SK-N-SH (cell line): Measurements from ENCODE around the gene SLC47A2. TPM values are rescaled to one million over a fixed set of nuclear protein-coding genes. Genes with fewer than 3 reads are reported as not detected.
A peak's percentile ranks its signal among the peaks of the same experiment; 100 is the strongest.

Source experiments
- CTCF ChIA-PET: fragments of 300-600, 350-600 bp; formaldehyde crosslinking; extraction: SDS; loops from one replicate; lab custom pipeline; 2021; lab: Yijun Ruan, JAX
- POLR2A ChIA-PET: fragments of 350-600 bp; sonication (Branson Sonifier 250); formaldehyde crosslinking; extraction: SDS; loops from one replicate; lab custom pipeline; 2020; ENCODE audit warnings: antibody characterized with exemption, inconsistent platforms; lab: Yijun Ruan, JAX
- DNase-seq: peaks from one replicate; pipeline ENCODE4 v3.0.0; 2012
- H2AFZ ChIP-seq: fragments of 200-600 bp; sonication (generic); 2 replicates; pipeline ENCODE4 v1.8.1; 2016; ENCODE audit warnings: antibody characterized with exemption, mild to moderate bottlenecking, low read depth
- H3F3A ChIP-seq: fragments of 200-600 bp; sonication (generic); replicated peaks from 2 replicates; pipeline ENCODE3; 2016; ENCODE audit warnings: antibody characterized with exemption, mild to moderate bottlenecking; ENCODE audit not compliant: insufficient read depth
- H3K27ac ChIP-seq, 2 experiments: fragments of 200-500 bp in 1 of 2; fragments of 200-600 bp in 1 of 2; sonication (Bioruptor generic) in 1 of 2; sonication (generic), shearing (Covaris generic) in 1 of 2; 2 replicates each; pipeline versions ENCODE4 v1.5.1 to v1.6.1; 2014 to 2016; ENCODE audit warnings: low read depth in 2 of 2, inconsistent platforms in 1 of 2, low read length in 1 of 2, mild to moderate bottlenecking in 1 of 2, mixed read lengths in 1 of 2
- H3K27me3 ChIP-seq: fragments of 200-600 bp; sonication (generic), shearing (Covaris generic); 2 replicates; pipeline ENCODE4 v1.6.1; 2016; ENCODE audit warnings: mixed run types; ENCODE audit not compliant: insufficient read depth
- H3K36me3 ChIP-seq, 2 experiments: fragments of 200-500 bp in 1 of 2; fragments of 200-600 bp in 1 of 2; sonication (Bioruptor generic) in 1 of 2; sonication (generic) in 1 of 2; replicated peaks in 1 of 2; 2 replicates each; pipeline versions ENCODE3 to v1.5.1; 2014 to 2016; ENCODE audit warnings: low read length in 1 of 2, mild to moderate bottlenecking in 1 of 2; ENCODE audit not compliant: insufficient read depth in 2 of 2, control insufficient read depth in 1 of 2
- H3K4me1 ChIP-seq, 2 experiments: fragments of 200-500 bp in 1 of 2; fragments of 200-600 bp in 1 of 2; sonication (Bioruptor generic) in 1 of 2; sonication (generic), shearing (Covaris generic) in 1 of 2; 2 replicates each; pipeline versions ENCODE4 v1.5.1 to v1.6.1; 2014 to 2016; ENCODE audit warnings: low read depth in 1 of 2, low read length in 1 of 2, mixed run types in 1 of 2; ENCODE audit not compliant: insufficient read depth in 2 of 2, control insufficient read depth in 1 of 2
- H3K4me2 ChIP-seq: fragments of 200-600 bp; sonication (generic), shearing (Covaris generic); 2 replicates; pipeline ENCODE4 v1.6.1; 2017; ENCODE audit warnings: mixed run types
- H3K4me3 ChIP-seq, 2 experiments: fragments of 200-500 bp in 1 of 2; fragments of 200-600 bp in 1 of 2; sonication (Bioruptor generic) in 1 of 2; sonication (generic), shearing (Covaris generic) in 1 of 2; 2 replicates each; pipeline versions ENCODE4 v1.5.1 to v1.8.1; 2014 to 2016; ENCODE audit warnings: low read depth in 2 of 2, inconsistent platforms in 1 of 2, low read length in 1 of 2, mild to moderate bottlenecking in 1 of 2, mixed read lengths in 1 of 2, moderate library complexity in 1 of 2
- H3K79me2 ChIP-seq: fragments of 200-600 bp; sonication (generic); 2 replicates; pipeline ENCODE4 v1.8.1; 2017; ENCODE audit warnings: mild to moderate bottlenecking; ENCODE audit not compliant: insufficient read depth
- H3K9ac ChIP-seq: fragments of 200-600 bp; sonication (generic); 2 replicates; pipeline ENCODE4 v1.6.1; 2017; ENCODE audit warnings: mixed run types
- H3K9me2 ChIP-seq: fragments of 200-600 bp; sonication (generic); 2 replicates; pipeline ENCODE4 v1.6.1; 2017; ENCODE audit warnings: mixed run types
- H3K9me3 ChIP-seq: fragments of 200-600 bp; sonication (generic); 2 replicates; pipeline ENCODE4 v1.6.1; 2017; ENCODE audit warnings: mixed run types, mild to moderate bottlenecking, moderate library complexity
- H4K20me1 ChIP-seq: fragments of 200-600 bp; sonication (generic); 2 replicates; pipeline ENCODE4 v1.6.1; 2017; ENCODE audit warnings: mild to moderate bottlenecking, mixed run types; ENCODE audit not compliant: insufficient read depth
- EZH2phosphoT487 ChIP-seq: fragments of 200-600 bp; sonication (generic); IDR thresholded peaks from 2 replicates; pipeline ENCODE4 v1.6.1; 2017; ENCODE audit warnings: low read depth, mixed run types, mild to moderate bottlenecking, antibody characterized with exemption, moderate library complexity, borderline replicate concordance
- FOSL2 ChIP-seq: IDR thresholded peaks from 2 replicates; pipeline ENCODE4 v1.4.0; 2012; ENCODE audit warnings: low read depth, mild to moderate bottlenecking, moderate library complexity, borderline replicate concordance
- FOXJ3 ChIP-seq: sonication (generic); formaldehyde crosslinking; IDR thresholded peaks from 2 replicates; pipeline ENCODE4 v1.5.1; 2020; ENCODE audit warnings: mild to moderate bottlenecking, missing genetic modification reagents
- GABPA ChIP-seq: IDR thresholded peaks from 2 replicates; pipeline ENCODE4 v1.4.0; 2012; ENCODE audit warnings: low read depth, mild to moderate bottlenecking
- GATA2 ChIP-seq: sonication (generic); formaldehyde crosslinking; IDR thresholded peaks from 2 replicates; pipeline ENCODE4 v1.5.0; 2020; ENCODE audit warnings: mild to moderate bottlenecking, missing genetic modification reagents
- IRF3 ChIP-seq: fragments of 150-350 bp; IDR thresholded peaks from 2 replicates; pipeline ENCODE4 v1.6.1; 2016; ENCODE audit warnings: mild to moderate bottlenecking, low read depth, low read length
- JUND ChIP-seq: IDR thresholded peaks from 2 replicates; pipeline ENCODE4 v1.4.0; 2012
- MEF2A ChIP-seq: IDR thresholded peaks from 2 replicates; pipeline ENCODE4 v1.4.0; 2012; ENCODE audit warnings: low read depth, borderline replicate concordance
- NRF1 ChIP-seq: IDR thresholded peaks from 2 replicates; pipeline ENCODE4 v1.6.1; 2012; ENCODE audit warnings: low read depth, mild to moderate bottlenecking, low read length
- RFX5 ChIP-seq: IDR thresholded peaks from 2 replicates; pipeline ENCODE4 v1.6.1; 2012; ENCODE audit warnings: mild to moderate bottlenecking, improper control_type of control experiment, low read length
- RXRA ChIP-seq: IDR thresholded peaks from 2 replicates; pipeline ENCODE4 v1.4.0; 2012; ENCODE audit warnings: low read depth, mild to moderate bottlenecking, borderline replicate concordance
- SIN3A ChIP-seq: IDR thresholded peaks from 2 replicates; pipeline ENCODE4 v1.6.1; 2012; ENCODE audit warnings: low read depth, mild to moderate bottlenecking, low read length, moderate library complexity, borderline replicate concordance
- TAF1 ChIP-seq: IDR thresholded peaks from 2 replicates; pipeline ENCODE4 v1.6.1; 2012; ENCODE audit warnings: low read depth, mild to moderate bottlenecking, low read length, moderate library complexity, borderline replicate concordance
- TCF12 ChIP-seq: IDR thresholded peaks from 2 replicates; pipeline ENCODE4 v1.4.0; 2012
- ZBTB33 ChIP-seq: IDR thresholded peaks from 2 replicates; pipeline ENCODE4 v1.4.0; 2012; ENCODE audit warnings: low read depth, borderline replicate concordance
- WGBS: methylation state at CpG from one replicate; pipeline ENCODE4 v1.1.6; 2017; ENCODE audit warnings: low lambda C conversion rate; 5-methylcytosine and 5-hydroxymethylcytosine counted together
- polyA plus RNA-seq, 3 experiments: library from polyadenylated mRNA; depleted of rRNA; stranded (reverse); fragments of >200 nt; gene quantifications; 2 replicates each; pipeline ENCODE4 v1.2.3, GENCODE V29; 2012
- TF ChIP-seq, protein P1 (sequence below): fragments of 150-350 bp; IDR thresholded peaks from 2 replicates; pipeline ENCODE4 v1.6.1; 2017; ENCODE audit warnings: antibody characterized with exemption, low read length, low read depth, borderline replicate concordance

SLC47A2 gene
- polyA plus RNA-seq, 1 of the 3 experiments (the other 2 are of a cell fraction): not detected

DNA sequence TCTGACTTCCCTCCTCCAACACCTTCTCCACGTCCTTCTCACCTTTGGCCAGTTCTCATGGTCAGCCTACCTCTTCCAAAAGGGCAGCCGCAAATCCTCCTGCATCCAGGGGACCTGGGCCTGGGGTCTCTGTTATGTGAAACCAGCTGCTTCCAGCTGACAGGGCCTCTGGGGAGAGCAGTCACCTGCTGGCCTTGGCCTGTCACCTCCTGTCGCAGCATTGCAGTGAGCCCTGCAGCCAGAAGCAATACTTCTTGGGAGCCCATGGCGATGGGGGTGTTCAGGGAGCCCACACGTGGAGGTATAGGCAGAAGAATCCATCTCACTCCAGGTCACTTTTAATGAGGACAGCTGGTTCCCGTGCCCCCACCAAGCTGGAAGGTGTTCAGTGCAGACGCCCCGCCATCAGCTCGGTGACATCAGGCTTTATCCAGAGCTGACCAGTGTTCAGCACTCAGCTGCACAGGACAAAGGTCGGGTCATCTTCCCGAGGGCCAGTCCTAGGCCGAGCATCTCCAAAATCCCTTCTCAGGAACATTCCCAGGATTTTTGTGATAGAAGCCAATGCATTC lies 1.7 kb upstream of the SLC47A2 start:
- Histone ChIP-seq H2AFZ (no peak overlapping the region), H3K4me1 (peaks cover 0 to 9% of the 10 kb centered on the region in 2 experiments; a peak in 1 of 4 replicates), H3K9ac (no peak overlapping the region), H3K9me2 (no peaks in the 10 kb centered on the region), H3K27ac (no peak overlapping the region), H4K20me1 (no peaks in the 10 kb centered on the region), H3K79me2 (no peaks in the 10 kb centered on the region), H3K4me2 (no peak overlapping the region), H3K9me3 (no peaks in the 10 kb centered on the region), H3F3A (no peaks in the 10 kb centered on the region), H3K4me3 (no peak overlapping the region), H3K36me3 (no peaks in the 10 kb centered on the region), H3K27me3 (no peaks in the 10 kb centered on the region)
- TF ChIP-seq RFX5: no peak
- TF ChIP-seq MEF2A: no peak
- TF ChIP-seq FOSL2: no peak
- no peak for TF ChIP-seq FOXJ3 (CRISPR knock-in tag)
- no peak for TF ChIP-seq JUND
- TF ChIP-seq TCF12: no peak
- TF ChIP-seq RXRA: no peak
- TF ChIP-seq NRF1: no peak
- no peak for TF ChIP-seq GABPA
- TF ChIP-seq IRF3: no peak
- TF ChIP-seq, protein P1, sequence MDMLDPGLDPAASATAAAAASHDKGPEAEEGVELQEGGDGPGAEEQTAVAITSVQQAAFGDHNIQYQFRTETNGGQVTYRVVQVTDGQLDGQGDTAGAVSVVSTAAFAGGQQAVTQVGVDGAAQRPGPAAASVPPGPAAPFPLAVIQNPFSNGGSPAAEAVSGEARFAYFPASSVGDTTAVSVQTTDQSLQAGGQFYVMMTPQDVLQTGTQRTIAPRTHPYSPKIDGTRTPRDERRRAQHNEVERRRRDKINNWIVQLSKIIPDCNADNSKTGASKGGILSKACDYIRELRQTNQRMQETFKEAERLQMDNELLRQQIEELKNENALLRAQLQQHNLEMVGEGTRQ: no peak
- TF ChIP-seq GATA2 (CRISPR knock-in tag): no peak
- POLR2A ChIA-PET: no interaction called here
- peak; percentile 12 for DNase-seq
- 75% methylated on average over 9 of the region's 12 CpGs for WGBS
- CTCF ChIA-PET: interaction anchor here (1.0 to 1.6 kb wide), 3 partner anchors 10 to 205 kb away, joined by 4 to 5 read pairs (median 4); no protein-coding TSS in a partner anchor

- Histone ChIP-seq H4K20me1 (no peaks in the 10 kb centered on the region), H2AFZ (no peak overlapping the region), H3K4me3 (no peak overlapping the region), H3K4me1 (peaks cover 0 to 9% of the 10 kb centered on the region in 2 experiments; a peak in 1 of 4 replicates), H3K36me3 (no peaks in the 10 kb centered on the region), H3K9me3 (no peaks in the 10 kb centered on the region), H3K4me2 (no peak overlapping the region), H3K9me2 (no peaks in the 10 kb centered on the region), H3K27me3 (no peaks in the 10 kb centered on the region), H3F3A (no peaks in the 10 kb centered on the region), H3K27ac (no peak overlapping the region), H3K9ac (no peak overlapping the region), H3K79me2 (no peaks in the 10 kb centered on the region)
- ChIA-PET POLR2A (no interaction called here), CTCF (interaction anchor here (0.8 to 1.9 kb wide), 3 partner anchors 10 to 204 kb away, joined by 3 to 8 read pairs (median 4); no protein-coding TSS in a partner anchor)
- peak; percentile 26 for DNase-seq
- WGBS: 86% methylated on average over 10 of the region's 10 CpGs
- TF ChIP-seq EZH2phosphoT487: no peak
- TF ChIP-seq SIN3A: no peak
- TF ChIP-seq RFX5: no peak
- TF ChIP-seq TAF1: no peak
- no peak for TF ChIP-seq ZBTB33
- no peak for TF ChIP-seq GATA2 (CRISPR knock-in tag)
- no peak for TF ChIP-seq FOSL2
Measured at GRCh38 chr17:19717411-19717908, 1.1 kb upstream of the SLC47A2 start.
